ENCODE results near the gene MTR.

GRCh38 chr1:236773919-236774318 lies 21.2 kb upstream of the MTR start:
- no peak for TF ChIP-seq TAF1 (IDR thresholded peaks at IDR 0.05; ENCODE audit: borderline replicate concordance, insufficient read depth, low read length)
- no peak for TF ChIP-seq REST (IDR thresholded peaks at IDR 0.05; ENCODE audit: insufficient read depth in 1 of 2, low read depth in 2 of 2, low read length in 2 of 2)
- no peak for TF ChIP-seq POLR2AphosphoS5 (IDR thresholded peaks at IDR 0.05; ENCODE audit: low read depth, low read length)

Measured in PFSK-1 (cell line).